ENCODE results near the gene ABCG5.

The ABCG5 gene

DNA sequence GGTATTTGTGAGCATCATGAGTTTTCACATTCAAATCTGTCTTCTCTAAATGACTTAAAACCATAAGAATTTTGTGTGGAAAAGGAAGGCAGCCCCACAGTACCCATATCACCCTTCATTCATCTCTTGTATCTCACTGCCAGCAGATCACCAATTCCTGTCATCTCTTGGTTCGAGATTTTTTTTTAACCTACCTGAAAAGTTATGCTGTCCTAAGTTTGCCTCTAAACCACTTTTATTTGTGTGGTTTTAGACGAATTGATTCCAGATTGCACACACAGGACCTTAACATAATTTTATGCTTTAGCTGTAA lies 32.0 kb downstream of the ABCG5 start:
- DNase-seq (ENCODE audit: low read depth) = no peak

DNA sequence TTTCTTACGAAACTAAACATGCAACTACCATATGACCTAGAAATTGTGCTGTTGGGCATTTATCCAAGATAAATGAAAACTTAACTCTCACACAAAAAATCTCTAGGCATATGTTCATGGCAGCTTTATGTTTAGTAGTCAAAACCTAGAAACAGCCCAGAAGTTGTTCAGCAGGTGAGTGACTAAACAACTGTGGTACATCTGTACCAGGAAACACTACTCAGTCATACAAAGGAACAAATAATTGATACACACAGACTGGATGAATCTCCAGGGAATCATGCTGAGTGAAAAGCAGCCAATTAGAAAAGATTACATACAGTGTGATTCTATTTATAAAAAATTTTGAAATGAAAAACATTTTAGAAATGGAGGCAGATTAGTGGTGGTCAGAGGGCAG lies 35.5 kb downstream of the ABCG5 start:
- DNase-seq (ENCODE audit: low read depth) = no peak

DNA sequence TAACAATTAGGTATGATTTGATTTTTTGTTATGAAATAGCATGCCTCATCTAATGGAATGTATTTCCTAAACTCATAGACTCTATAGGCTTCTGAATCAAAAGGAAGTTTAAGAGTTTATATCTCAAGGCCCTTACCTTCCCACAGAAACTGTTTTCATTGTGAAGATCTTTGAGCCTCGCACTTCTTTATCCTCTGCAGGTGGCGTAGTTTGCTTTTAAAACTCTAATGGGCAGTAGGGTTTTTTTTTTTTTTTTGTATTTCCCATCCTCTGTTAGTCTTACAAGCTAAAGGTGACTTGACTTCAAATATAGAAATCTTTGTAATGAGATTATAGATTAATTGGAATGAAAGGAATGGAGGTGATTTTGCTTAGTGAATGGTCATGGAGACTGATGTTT lies 36.5 kb downstream of the ABCG5 start:
- DNase-seq (ENCODE audit: low read depth) = no peak

DNA sequence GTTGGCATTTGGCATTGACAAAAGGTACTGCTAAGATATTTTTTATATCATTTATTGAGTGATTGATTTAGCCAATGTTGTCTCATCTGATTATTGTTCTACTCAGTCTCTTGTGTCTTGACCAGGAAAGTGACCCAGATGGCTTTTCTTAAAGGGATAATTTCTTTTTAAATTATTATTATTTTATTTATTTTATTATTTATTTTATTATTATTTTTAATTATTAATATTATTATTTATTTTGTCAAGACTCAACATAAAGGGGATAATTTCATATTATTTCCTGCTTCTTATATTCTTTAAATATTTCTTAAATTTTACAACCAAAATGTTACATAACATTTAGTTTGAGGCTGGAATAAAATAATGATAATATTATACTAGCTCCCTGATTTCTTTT lies 37.7 kb downstream of the ABCG5 start:
- no peak for DNase-seq (ENCODE audit: low read depth)

DNA sequence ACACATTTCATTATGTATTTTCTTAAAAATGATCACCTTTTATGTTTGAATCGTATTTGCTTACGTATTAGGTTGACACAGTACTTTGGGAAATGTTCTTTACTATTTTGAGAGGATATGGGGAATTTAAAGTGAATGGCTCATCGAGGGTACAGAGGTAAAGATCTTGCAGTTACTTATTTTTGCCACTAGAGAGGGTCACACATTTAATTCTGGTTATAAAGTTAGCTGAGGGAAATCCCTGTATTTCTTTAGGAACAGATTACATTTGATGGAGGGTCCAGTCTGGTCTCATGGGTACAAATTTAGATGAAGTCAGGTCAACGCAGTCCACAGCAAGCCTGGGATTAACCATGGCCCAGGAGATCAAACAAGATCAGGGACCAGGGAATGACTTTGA lies 40.3 kb downstream of the ABCG5 start:
- no peak for DNase-seq (ENCODE audit: low read depth)

DNA sequence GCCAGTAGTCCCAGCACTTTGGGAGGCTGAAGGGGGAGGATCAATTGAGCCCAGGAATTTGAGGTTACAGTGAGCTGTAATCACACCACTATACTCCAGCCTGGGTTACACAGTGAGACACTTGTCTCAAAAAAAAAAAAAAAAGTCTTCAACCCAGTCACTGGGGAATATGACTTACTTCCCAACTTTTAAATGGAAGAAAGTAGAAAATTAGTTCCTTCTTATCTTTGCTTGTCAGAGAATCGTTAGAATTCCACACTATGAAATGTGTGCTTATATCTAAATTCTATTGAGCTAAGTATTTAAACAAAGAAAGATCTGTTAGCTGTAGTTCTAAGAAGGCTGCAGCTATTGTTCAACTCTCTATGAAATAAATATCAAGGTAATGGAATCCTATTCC lies 42.4 kb downstream of the ABCG5 start:
- no peak for DNase-seq (ENCODE audit: low read depth)

DNA sequence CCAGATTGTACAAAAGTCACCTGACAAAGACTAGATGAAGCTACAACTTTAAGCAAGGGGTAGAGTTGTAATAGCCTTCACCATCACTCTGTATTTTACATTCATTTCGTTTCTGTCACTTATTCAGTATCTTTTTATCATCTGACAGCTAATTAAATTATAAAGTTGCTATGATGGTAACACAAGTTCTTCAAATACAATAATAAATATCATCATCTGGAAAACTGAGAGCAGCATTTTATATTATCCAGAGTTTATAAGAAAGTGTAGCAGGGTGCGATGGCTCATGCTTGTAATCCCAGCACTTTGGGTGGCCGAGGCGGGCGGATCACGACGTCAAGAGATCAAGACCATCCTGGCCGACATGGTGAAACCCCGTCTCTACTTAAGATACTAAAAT lies 43.7 kb downstream of the ABCG5 start:
- DNase-seq (ENCODE audit: low read depth) = no peak

DNA sequence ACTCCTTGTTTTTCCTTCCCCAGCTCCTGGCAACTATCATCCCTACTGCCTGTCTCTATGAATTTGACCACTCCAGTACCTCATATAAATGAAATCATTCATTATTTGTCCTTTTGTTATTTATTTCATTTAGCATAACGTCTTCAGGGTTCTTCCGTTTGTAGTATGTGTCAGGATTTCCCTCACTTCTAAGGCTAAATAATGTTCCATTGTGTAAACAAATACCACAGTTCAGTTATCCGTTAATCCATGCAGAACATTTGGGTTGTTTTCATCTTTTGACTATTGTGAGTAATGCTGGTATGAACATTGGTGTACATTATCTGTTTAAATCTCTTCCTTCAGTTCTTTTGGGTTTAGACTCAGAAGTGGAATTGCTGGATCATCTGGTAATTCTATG lies 46.0 kb downstream of the ABCG5 start:
- no peak for DNase-seq (ENCODE audit: low read depth)

DNA sequence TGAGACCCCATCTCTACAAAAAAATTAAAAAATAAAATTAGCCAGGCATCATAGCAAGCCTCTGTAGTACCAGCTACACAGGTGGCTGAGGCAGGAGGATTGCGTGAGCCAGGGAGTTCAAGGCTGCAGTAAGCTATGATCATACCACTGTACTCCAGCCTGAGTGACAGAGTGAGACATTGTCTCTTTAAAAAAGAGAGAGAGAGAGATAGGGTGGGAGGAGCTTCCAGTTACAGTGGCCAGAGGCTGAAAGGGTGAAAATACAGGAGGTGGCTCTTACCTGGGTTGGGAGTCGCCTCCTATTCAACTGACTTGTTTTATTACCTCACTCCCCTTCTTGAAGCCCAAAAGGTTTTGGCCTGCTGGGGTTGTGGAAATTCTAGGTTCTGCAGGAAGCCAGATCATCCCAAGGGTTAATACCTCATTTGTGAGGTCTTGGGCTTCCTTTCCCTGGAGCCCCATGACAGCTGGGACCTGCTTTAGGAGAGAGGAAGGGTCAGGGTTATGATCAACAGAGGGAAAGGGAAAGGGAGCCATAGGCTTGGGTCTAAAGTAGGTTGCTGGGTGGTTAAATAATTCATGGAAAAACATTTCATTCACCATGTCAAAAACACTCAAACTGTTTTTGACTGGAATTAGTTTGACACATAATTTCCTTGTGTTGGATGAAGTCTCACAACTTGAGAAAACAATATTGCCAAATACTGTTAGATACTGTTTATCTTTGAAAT lies 47.4 kb downstream of the ABCG5 start:
- no peak for DNase-seq (ENCODE audit: low read depth)

DNA sequence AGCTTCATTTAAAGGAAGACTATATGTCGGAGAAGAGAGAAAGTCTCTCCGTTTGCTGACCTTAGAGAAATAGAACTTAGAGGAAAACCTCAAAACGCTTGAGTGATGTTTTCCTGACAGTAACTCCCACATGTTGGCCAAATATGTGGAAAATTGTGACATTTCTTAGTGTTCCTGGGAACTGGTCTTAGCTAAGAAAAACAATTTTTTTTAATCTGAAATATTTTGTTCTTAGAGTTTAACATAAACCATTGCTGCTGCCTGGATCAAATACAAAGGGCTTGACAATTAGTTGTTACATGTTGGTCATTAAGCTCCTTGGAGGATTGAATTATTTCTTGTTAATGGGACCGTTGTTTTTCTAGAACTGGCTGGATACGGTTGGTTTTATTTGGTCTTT lies 48.5 kb downstream of the ABCG5 start:
- DNase-seq (ENCODE audit: low read depth) = no peak

DNA sequence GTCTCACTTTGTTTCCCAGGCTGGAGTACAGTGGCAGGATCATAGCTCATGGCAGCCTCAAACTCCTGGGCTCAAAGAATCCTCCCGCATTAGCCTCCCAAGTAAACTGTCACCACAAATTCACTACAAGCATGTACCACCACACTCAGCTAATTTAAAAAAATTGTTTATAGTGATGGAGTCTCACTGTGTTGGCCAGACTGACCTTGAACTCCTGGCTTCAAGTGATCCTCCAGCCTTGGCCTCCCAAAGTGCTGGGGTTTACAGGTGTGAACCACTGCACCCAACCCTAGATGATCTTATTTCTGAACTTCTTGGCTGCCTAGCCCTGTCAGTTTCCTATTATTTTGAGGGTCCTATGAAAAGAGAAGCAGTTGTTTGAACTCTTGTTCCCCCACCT lies 50.0 kb downstream of the ABCG5 start:
- no peak for DNase-seq (ENCODE audit: low read depth)

DNA sequence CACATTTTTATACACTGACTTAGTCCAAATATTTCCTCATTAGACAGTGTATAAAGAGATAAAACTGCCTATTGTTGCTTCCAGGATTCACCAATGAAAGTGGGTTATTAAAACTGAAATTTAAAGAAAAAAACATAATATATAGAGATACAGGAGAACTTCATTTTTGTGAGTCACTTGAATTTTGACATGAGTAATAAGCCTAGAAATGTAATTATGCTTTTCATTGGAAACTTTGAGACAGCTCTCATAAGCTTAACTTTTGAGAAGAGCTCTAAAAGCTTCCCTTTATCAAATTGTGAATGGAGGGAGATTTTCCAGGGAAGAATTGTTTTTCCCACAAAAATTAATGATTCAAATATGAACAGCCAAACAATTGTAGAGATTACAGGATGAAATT lies 50.7 kb downstream of the ABCG5 start:
- no peak for DNase-seq (ENCODE audit: low read depth)

DNA sequence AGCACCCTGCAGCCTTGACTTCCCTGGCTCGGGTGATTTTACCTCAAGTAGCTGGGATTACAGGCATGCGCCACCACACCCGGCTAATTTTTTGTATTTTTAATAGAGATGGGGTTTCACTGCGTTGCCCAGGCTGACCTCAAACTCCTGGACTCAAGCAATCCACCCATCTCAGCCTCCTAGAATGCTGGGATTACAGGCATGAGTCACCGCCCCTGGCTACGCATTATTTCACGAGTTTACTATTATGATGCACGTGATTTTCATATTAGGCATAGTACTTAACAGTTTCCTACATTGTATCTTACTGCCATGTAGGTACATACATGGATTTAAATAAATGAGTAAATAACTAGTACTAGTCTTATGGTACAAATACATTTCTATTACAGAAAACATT lies 60.4 kb downstream of the ABCG5 start:
- no peak for DNase-seq (ENCODE audit: low read depth)

DNA sequence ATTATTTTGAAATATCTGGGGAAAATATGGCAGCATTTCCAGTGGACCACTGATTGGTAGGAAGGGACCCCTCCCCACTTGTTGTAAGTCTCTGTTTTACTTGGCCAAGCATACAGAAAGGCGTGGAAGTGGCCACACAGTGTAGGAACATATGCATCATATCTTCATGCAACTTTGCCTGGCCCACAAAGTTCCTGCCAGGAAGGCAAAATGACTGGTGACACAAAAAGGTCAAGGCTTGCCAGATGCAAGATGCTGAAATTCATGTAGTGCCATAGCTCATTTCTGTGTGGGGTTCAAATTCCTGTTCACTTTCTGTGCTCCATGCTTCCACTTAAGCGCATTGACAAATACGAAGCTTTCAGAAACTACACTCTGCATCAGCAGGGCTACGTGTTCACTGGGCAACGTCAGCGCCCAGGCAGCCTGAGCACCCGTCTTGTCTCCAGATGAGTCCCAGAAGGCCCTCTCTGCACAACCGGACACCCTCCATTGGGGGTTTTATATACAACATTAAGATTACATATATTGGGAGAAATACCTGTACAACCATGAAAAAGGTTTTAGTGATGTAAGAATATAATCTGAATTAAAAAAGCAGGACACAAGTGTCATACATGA lies 61.2 kb downstream of the ABCG5 start:
- DNase-seq (ENCODE audit: low read depth) = no peak

DNA sequence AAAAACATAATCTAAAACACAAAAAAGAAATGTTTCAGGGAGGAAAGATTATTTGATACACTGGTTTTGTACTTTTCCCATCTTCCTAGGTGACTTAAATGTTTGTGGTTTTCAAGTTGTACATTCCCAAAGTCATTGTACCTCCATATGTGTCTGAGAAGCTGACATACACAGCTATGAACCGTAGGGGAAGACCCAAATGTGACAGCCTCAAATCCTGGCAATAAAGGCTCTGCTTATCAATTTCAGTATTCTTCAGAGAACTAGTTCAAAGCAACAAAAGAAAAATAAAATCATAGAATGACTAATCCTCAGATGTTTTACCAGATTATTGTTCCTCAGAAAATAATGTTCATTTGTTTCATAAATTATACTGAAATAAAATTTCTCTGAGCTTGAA lies 62.3 kb downstream of the ABCG5 start:
- DNase-seq (ENCODE audit: low read depth) = no peak

DNA sequence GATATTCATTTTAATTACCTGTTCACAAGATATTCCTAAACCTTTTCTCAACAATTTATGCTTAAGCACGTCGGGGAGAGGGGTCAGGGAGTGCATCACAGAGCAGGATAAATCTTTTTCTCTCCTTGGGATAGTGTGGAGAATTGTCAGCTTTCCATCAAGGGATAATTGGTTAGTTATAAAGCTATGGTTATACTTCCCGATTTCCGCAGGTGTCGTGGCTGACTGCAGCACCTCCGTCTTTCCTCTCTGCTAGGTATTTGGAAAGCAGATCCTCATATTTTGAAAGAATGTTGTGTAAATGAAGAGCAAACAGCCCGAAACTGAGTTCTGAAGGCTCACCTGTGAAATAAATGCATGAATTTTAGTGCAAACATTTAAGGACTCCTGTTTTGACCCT lies 64.0 kb downstream of the ABCG5 start:
- DNase-seq (ENCODE audit: low read depth) = no peak

DNA sequence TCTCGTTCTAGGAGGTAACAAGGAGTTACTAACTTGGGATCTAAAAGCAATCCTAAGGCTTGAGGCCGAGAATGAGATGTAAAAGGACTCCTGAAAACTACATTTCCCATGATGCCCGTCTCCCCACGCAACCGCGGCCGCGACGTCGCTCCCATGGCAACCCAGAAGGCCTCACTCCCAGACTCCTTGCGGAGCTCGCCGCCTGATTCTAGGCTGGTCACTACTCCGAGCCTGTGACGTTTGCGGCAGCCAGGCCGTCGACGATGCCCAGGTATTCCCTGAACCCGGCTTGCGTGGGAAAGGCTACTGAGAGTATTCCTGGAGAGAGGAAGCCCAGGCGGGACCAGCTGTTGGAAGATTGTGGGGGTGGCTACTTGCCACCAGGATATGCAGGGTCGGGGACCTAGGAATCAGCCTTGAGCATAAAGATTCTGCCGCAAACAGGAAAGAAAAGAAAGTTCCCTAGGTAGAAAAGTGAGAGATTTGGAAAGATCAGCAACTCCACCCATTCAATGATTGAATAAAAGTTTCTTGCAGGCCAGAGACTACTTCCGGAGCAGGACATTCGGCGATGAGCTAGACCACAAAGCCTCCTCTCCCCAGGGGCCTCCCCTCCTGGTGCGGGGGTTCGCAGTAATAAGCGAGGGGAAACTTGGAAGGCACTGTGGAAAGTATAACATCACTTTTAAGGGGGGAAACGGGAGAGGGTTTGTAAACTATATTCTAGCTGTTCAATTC lies 64.6 kb downstream of the ABCG5 start, which contains the start of gene DYNC2LI1:
Gene DYNC2LI1 (plus strand): TSS at position 164 of the 738 bp plus-strand sequence. CDS start 100 bp downstream, at position 264.
- peak; percentile 66 for DNase-seq (ENCODE audit: low read depth)

DNA sequence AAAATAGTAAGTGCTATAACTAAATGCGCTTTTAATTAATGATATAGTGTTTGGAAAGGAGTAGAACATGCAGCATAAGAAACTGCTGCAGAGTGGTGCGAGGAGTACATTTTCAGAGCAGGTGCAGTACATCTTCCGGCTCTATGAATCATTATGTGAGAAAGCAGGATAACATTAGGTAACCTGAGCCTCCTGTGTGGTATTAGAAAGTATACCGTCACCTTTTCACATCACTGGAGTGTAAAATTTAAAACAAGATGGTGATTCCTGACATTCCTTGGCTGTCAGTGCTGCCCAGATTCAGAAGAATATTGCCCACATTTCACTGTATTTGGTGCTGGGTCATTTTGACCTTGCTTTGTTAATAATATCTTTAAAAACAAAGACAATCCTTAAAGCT lies 72.6 kb downstream of the ABCG5 start:
- no peak for DNase-seq (ENCODE audit: low read depth)

DNA sequence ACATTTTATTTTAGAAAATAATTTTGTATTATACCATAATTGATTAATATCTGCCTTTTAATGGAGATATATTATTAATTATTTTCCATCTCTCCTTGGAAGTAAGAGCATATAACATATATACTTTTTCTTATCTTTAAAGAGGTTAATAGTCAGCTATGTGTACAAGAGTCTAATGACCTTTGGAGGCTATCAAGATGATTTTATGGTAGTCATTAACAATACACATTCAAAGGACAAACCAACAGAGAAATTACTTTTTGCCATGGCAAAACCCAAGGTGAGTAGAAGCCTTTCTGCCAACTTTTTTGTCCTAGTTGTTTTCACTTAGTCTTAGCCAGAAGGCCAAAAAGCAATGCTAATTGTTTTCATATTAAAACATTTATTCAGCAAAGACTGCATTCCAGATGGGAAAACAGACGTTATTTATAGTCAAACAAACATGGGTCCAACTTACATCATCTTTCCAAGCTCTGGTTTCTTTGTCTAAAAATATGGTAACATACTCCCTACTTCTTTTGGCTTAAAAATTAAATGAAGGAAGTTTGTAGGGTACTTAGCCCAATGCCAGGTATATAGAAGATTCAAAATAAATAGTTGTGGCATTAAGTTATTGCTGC lies 74.4 kb downstream of the ABCG5 start:
- no peak for DNase-seq (ENCODE audit: low read depth)

DNA sequence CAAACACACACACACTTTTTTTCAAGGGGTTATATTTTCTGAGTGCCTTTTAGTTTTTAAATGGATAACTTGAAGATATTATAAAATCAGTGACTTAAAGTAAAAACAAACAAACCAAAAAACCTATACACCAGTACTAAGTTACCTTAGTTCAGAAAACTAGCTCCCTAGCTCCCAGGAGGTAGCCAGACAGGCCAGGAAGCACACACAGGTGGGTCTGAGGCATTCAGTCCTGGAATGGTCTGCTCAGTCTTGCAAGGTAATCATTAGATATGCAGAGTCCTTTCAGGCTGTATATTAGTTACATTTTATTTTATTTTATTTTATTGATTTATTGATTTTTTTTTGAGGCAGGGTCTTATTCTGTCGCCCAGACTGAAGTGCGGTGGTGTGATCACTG lies 75.5 kb downstream of the ABCG5 start:
- no peak for DNase-seq (ENCODE audit: low read depth)
